ENCODE data around the gene IPO13. TPM values are rescaled to one million over a fixed set of nuclear protein-coding genes. Genes with fewer than 3 reads are reported as not detected.
A peak's percentile ranks its signal among the peaks of the same experiment; 100 is the strongest.

IPO13 gene
- total RNA-seq, 1 experiment from 2014 or later: 19.8 TPM

GRCh38 chr1:43960798-43961197 lies 14.0 kb downstream of the IPO13 start:
- Histone ChIP-seq H3K9me2 (replicated peaks; ENCODE audit: insufficient read depth, low read length) (no peaks in the 10 kb centered on the region), H3K36me3 (ENCODE audit: insufficient read depth, low read length) (no peaks in the 10 kb centered on the region; the same call in 1 of the 2 replicates), H3K4me1 (ENCODE audit: low read length) (no peaks in the 10 kb centered on the region), H4K20me1 (ENCODE audit: insufficient read depth, low read depth, low read length) (no peaks in the 10 kb centered on the region), H3K27ac (ENCODE audit: low read length) (no peak overlapping the region), H3K4me3 (ENCODE audit: low read length) (no peak overlapping the region), H3K27me3 (ENCODE audit: low read length) (no peaks in the 10 kb centered on the region), H3K9me3 (ENCODE audit: low read length) (no peaks in the 10 kb centered on the region), H3K79me2 (ENCODE audit: low read length) (no peaks in the 10 kb centered on the region), H3K9ac (ENCODE audit: low read length) (no peak overlapping the region), H2AFZ (ENCODE audit: low read length) (no peak overlapping the region), H3K4me2 (ENCODE audit: low read depth, low read length, poor library complexity, severe bottlenecking) (no peak overlapping the region)
- DNase-seq: no peak

- no peak overlapping the region for H3K4me3 ChIP-seq (ENCODE audit: low read length)
- no peak for DNase-seq
- H3K79me2 ChIP-seq (ENCODE audit: low read length): no peaks in the 10 kb centered on the region
- H3K36me3 ChIP-seq (ENCODE audit: insufficient read depth, low read length): no peaks in the 10 kb centered on the region; the same call in 1 of the 2 replicates
- H2AFZ ChIP-seq (ENCODE audit: low read length): no peak overlapping the region
- no peak overlapping the region for H3K27ac ChIP-seq (ENCODE audit: low read length)
- no peaks in the 10 kb centered on the region for H3K4me1 ChIP-seq (ENCODE audit: low read length)
- H3K4me2 ChIP-seq (ENCODE audit: low read depth, low read length, poor library complexity, severe bottlenecking): no peak overlapping the region
- H3K27me3 ChIP-seq (ENCODE audit: low read length): no peaks in the 10 kb centered on the region
- no peaks in the 10 kb centered on the region for H3K9me3 ChIP-seq (ENCODE audit: low read length)
- no peaks in the 10 kb centered on the region for H4K20me1 ChIP-seq (ENCODE audit: insufficient read depth, low read depth, low read length)
- H3K9me2 ChIP-seq (replicated peaks; ENCODE audit: insufficient read depth, low read length): no peaks in the 10 kb centered on the region
- no peak overlapping the region for H3K9ac ChIP-seq (ENCODE audit: low read length)
These were observed 14.9 kb downstream of the IPO13 start for GRCh38 chr1:43961692-43962091.

- H4K20me1 ChIP-seq (ENCODE audit: insufficient read depth, low read depth, low read length): no peaks in the 10 kb centered on the region
- no peak overlapping the region for H2AFZ ChIP-seq (ENCODE audit: low read length)
- H3K36me3 ChIP-seq (ENCODE audit: insufficient read depth, low read length): no peaks in the 10 kb centered on the region; the same call in 1 of the 2 replicates
- H3K9me2 ChIP-seq (replicated peaks; ENCODE audit: insufficient read depth, low read length): no peaks in the 10 kb centered on the region
- no peak overlapping the region for H3K27ac ChIP-seq (ENCODE audit: low read length)
- H3K9me3 ChIP-seq (ENCODE audit: low read length): no peaks in the 10 kb centered on the region
- H3K4me2 ChIP-seq (ENCODE audit: low read depth, low read length, poor library complexity, severe bottlenecking): no peak overlapping the region
- no peak overlapping the region for H3K4me3 ChIP-seq (ENCODE audit: low read length)
- no peak overlapping the region for H3K9ac ChIP-seq (ENCODE audit: low read length)
- no peaks in the 10 kb centered on the region for H3K79me2 ChIP-seq (ENCODE audit: low read length)
- DNase-seq: no peak
- H3K27me3 ChIP-seq (ENCODE audit: low read length): no peaks in the 10 kb centered on the region
- no peaks in the 10 kb centered on the region for H3K4me1 ChIP-seq (ENCODE audit: low read length)
These were observed 15.6 kb downstream of the IPO13 start for GRCh38 chr1:43962324-43962723.

GRCh38 chr1:43963006-43963405 lies 16.3 kb downstream of the IPO13 start:
- no peaks in the 10 kb centered on the region for H3K9me2 ChIP-seq (replicated peaks; ENCODE audit: insufficient read depth, low read length)
- no peaks in the 10 kb centered on the region for H4K20me1 ChIP-seq (ENCODE audit: insufficient read depth, low read depth, low read length)
- H3K27ac ChIP-seq (ENCODE audit: low read length): no peak overlapping the region
- no peak overlapping the region for H3K4me2 ChIP-seq (ENCODE audit: low read depth, low read length, poor library complexity, severe bottlenecking)
- H2AFZ ChIP-seq (ENCODE audit: low read length): no peak overlapping the region
- H3K79me2 ChIP-seq (ENCODE audit: low read length): no peaks in the 10 kb centered on the region
- no peaks in the 10 kb centered on the region for H3K9me3 ChIP-seq (ENCODE audit: low read length)
- H3K36me3 ChIP-seq (ENCODE audit: insufficient read depth, low read length): no peaks in the 10 kb centered on the region; the same call in 1 of the 2 replicates
- H3K9ac ChIP-seq (ENCODE audit: low read length): no peak overlapping the region
- no peak overlapping the region for H3K4me3 ChIP-seq (ENCODE audit: low read length)
- no peak for DNase-seq
- no peaks in the 10 kb centered on the region for H3K27me3 ChIP-seq (ENCODE audit: low read length)
- no peaks in the 10 kb centered on the region for H3K4me1 ChIP-seq (ENCODE audit: low read length)

- no peaks in the 10 kb centered on the region for H3K27me3 ChIP-seq (ENCODE audit: low read length)
- no peak overlapping the region for H2AFZ ChIP-seq (ENCODE audit: low read length)
These were observed 17.1 kb downstream of the IPO13 start for GRCh38 chr1:43963890-43964289.

GRCh38 chr1:43965316-43965715 lies 18.6 kb downstream of the IPO13 start:
- H3K9me2 ChIP-seq (replicated peaks; ENCODE audit: insufficient read depth, low read length): no peaks in the 10 kb centered on the region
- H3K27ac ChIP-seq (ENCODE audit: low read length): no peak overlapping the region
- 0 out of 2 replicates have a peak, but pooled peaks cover 2% of the 10 kb centered on the region for H4K20me1 ChIP-seq (ENCODE audit: insufficient read depth, low read depth, low read length)
- no peaks in the 10 kb centered on the region for H3K27me3 ChIP-seq (ENCODE audit: low read length)
- no peak overlapping the region for H2AFZ ChIP-seq (ENCODE audit: low read length)
- H3K9ac ChIP-seq (ENCODE audit: low read length): no peak overlapping the region
- H3K9me3 ChIP-seq (ENCODE audit: low read length): no peaks in the 10 kb centered on the region
- no peaks in the 10 kb centered on the region for H3K36me3 ChIP-seq (ENCODE audit: insufficient read depth, low read length)
- H3K4me2 ChIP-seq (ENCODE audit: low read depth, low read length, poor library complexity, severe bottlenecking): no peak overlapping the region
- H3K4me1 ChIP-seq (ENCODE audit: low read length): peaks cover 4% of the 10 kb centered on the region
- peaks cover 4% of the 10 kb centered on the region for H3K79me2 ChIP-seq (ENCODE audit: low read length)
- DNase-seq: no peak
- no peak overlapping the region for H3K4me3 ChIP-seq (ENCODE audit: low read length)

More at GRCh38 chr1:43963890-43964289, 17.1 kb downstream of the IPO13 start:
- H3K9me3 ChIP-seq (ENCODE audit: low read length): no peaks in the 10 kb centered on the region
- no peak overlapping the region for H3K4me3 ChIP-seq (ENCODE audit: low read length)
- no peaks in the 10 kb centered on the region for H3K36me3 ChIP-seq (ENCODE audit: insufficient read depth, low read length)
- no peaks in the 10 kb centered on the region for H3K79me2 ChIP-seq (ENCODE audit: low read length)
- H3K9me2 ChIP-seq (replicated peaks; ENCODE audit: insufficient read depth, low read length): no peaks in the 10 kb centered on the region
- H3K4me2 ChIP-seq (ENCODE audit: low read depth, low read length, poor library complexity, severe bottlenecking): no peak overlapping the region
- no peak overlapping the region for H3K9ac ChIP-seq (ENCODE audit: low read length)
- DNase-seq: no peak
- no peaks in the 10 kb centered on the region for H3K4me1 ChIP-seq (ENCODE audit: low read length)
- no peaks in the 10 kb centered on the region for H4K20me1 ChIP-seq (ENCODE audit: insufficient read depth, low read depth, low read length)
- no peak overlapping the region for H3K27ac ChIP-seq (ENCODE audit: low read length)

GRCh38 chr1:43968348-43968948 lies 21.7 kb downstream of the IPO13 start:
- Histone ChIP-seq H2AFZ (ENCODE audit: low read length) (no peak overlapping the region), H3K4me2 (ENCODE audit: low read depth, low read length, poor library complexity, severe bottlenecking) (no peak overlapping the region), H3K27me3 (ENCODE audit: low read length) (no peaks in the 10 kb centered on the region), H3K9ac (ENCODE audit: low read length) (no peak overlapping the region), H3K79me2 (ENCODE audit: low read length) (peaks cover 20% of the 10 kb centered on the region), H4K20me1 (ENCODE audit: insufficient read depth, low read depth, low read length) (0 out of 2 replicates have a peak, but pooled peaks cover 6% of the 10 kb centered on the region), H3K36me3 (ENCODE audit: insufficient read depth, low read length) (peaks cover 15% of the 10 kb centered on the region; the same call in 1 of the 2 replicates), H3K4me3 (ENCODE audit: low read length) (no peak overlapping the region), H3K9me2 (replicated peaks; ENCODE audit: insufficient read depth, low read length) (no peaks in the 10 kb centered on the region), H3K4me1 (ENCODE audit: low read length) (peaks cover 15% of the 10 kb centered on the region), H3K27ac (ENCODE audit: low read length) (no peak overlapping the region), H3K9me3 (ENCODE audit: low read length) (no peaks in the 10 kb centered on the region)
- peak; percentile 72 for DNase-seq

- H4K20me1 ChIP-seq (ENCODE audit: insufficient read depth, low read depth, low read length): 0 out of 2 replicates have a peak, but pooled peaks cover 6% of the 10 kb centered on the region
- H3K4me2 ChIP-seq (ENCODE audit: low read depth, low read length, poor library complexity, severe bottlenecking): peak overlapping the region; percentile 49
- peaks cover 15% of the 10 kb centered on the region; the same call in 1 of the 2 replicates for H3K36me3 ChIP-seq (ENCODE audit: insufficient read depth, low read length)
- H3K9me2 ChIP-seq (replicated peaks; ENCODE audit: insufficient read depth, low read length): no peaks in the 10 kb centered on the region
- no peak overlapping the region for H3K9ac ChIP-seq (ENCODE audit: low read length)
- H3K27ac ChIP-seq (ENCODE audit: low read length): no peak overlapping the region
- H3K79me2 ChIP-seq (ENCODE audit: low read length): peaks cover 20% of the 10 kb centered on the region
- no peaks in the 10 kb centered on the region for H3K9me3 ChIP-seq (ENCODE audit: low read length)
- H3K27me3 ChIP-seq (ENCODE audit: low read length): no peaks in the 10 kb centered on the region
- H3K4me3 ChIP-seq (ENCODE audit: low read length): peak overlapping the region; percentile 21; the same call in 1 of the 2 replicates
- no peak for DNase-seq
- no peak overlapping the region for H2AFZ ChIP-seq (ENCODE audit: low read length)
- peaks cover 25% of the 10 kb centered on the region for H3K4me1 ChIP-seq (ENCODE audit: low read length)
These were observed 22.6 kb downstream of the IPO13 start for GRCh38 chr1:43969416-43969745.
